GM12878 (cell line): Measurements from ENCODE around the gene ADAMTSL1. TPM values are rescaled to one million over a fixed set of nuclear protein-coding genes. Genes with fewer than 3 reads are reported as not detected.

Experiments used
- ATAC-seq: fragments of 200-7000 bp; cut with Tn5 transposase; 3 replicates; pipeline ENCODE4 v1.9.1; 2020; ENCODE audit warnings: mild to moderate bottlenecking, moderate library complexity
- BruUV-seq: library from RNA; stranded (reverse); fragments of 400-500 nt; replicated peaks from 2 replicates; lab custom pipeline; 2021; lab: Mats Ljungman, UMichigan
- CTCF ChIA-PET: fragments of 300-600 bp; sonication (Branson Sonifier 250); formaldehyde crosslinking; extraction: SDS; loops from one replicate; lab custom pipeline; 2021; ENCODE audit warnings: inconsistent platforms; lab: Yijun Ruan, JAX
- POLR2A ChIA-PET: fragments of 350-600 bp; formaldehyde crosslinking; extraction: SDS; loops from one replicate; lab custom pipeline; 2021; ENCODE audit warnings: inconsistent platforms; lab: Charles Lee
- RAD21 ChIA-PET: fragments of 300-600 bp; sonication (Branson Sonifier 250); formaldehyde crosslinking; loops from one replicate; lab custom pipeline; 2023; ENCODE audit warnings: antibody characterized with exemption; ENCODE audit not compliant: unreplicated experiment; lab: Charles Lee
- SMC1A ChIA-PET: fragments of 300-600 bp; sonication (Branson Sonifier 250); formaldehyde crosslinking; loops from one replicate; lab custom pipeline; 2023; ENCODE audit not compliant: unreplicated experiment, uncharacterized antibody; lab: Charles Lee
- DNase-seq: peaks from one replicate; pipeline ENCODE4 v3.0.0-alpha.2; 2011; ENCODE audit warnings: low read depth, low spot score
- FAIRE-seq: peaks from 3 replicates; lab custom pipeline; 2011; peaks lifted over from hg19 to GRCh38; lab: Jason Lieb, UNC
- H2AFZ ChIP-seq: 2 replicates; pipeline ENCODE4 v1.6.0; 2011; ENCODE audit warnings: low read depth, low read length, control low read depth; ENCODE audit not compliant: control insufficient read depth
- H3K27ac ChIP-seq: 2 replicates; pipeline ENCODE4 v1.5.1; 2011; ENCODE audit warnings: control low read depth; ENCODE audit not compliant: control insufficient read depth, insufficient read depth
- H3K27me3 ChIP-seq, 2 experiments: replicated peaks in 1 of 2; 2 replicates each; pipeline versions ENCODE4 v1.6.0 to v1.6.1; 2011; ENCODE audit warnings: low read length in 1 of 2; ENCODE audit not compliant: control insufficient read depth in 2 of 2, insufficient read depth in 2 of 2
- H3K36me3 ChIP-seq, 2 experiments: 2 replicates each; pipeline ENCODE4 v1.5.1; 2011; ENCODE audit warnings: low read length in 1 of 2; ENCODE audit not compliant: control insufficient read depth in 2 of 2, insufficient read depth in 2 of 2
- H3K4me1 ChIP-seq: 2 replicates; pipeline ENCODE4 v1.6.1; 2011; ENCODE audit warnings: mild to moderate bottlenecking, low read length, moderate library complexity, mixed read lengths; ENCODE audit not compliant: control insufficient read depth, insufficient read depth
- H3K4me2 ChIP-seq: 2 replicates; pipeline ENCODE4 v1.6.0; 2011; ENCODE audit warnings: control low read depth; ENCODE audit not compliant: control insufficient read depth, insufficient read depth
- H3K4me3 ChIP-seq: fragments of 200-600 bp; sonication (generic); 2 replicates; pipeline ENCODE4 v1.5.1; 2016
- H3K79me2 ChIP-seq: 2 replicates; pipeline ENCODE4 v1.6.0; 2011; ENCODE audit warnings: low read length; ENCODE audit not compliant: control insufficient read depth, insufficient read depth
- H3K9ac ChIP-seq: 2 replicates; pipeline ENCODE4 v1.8.0; 2011; ENCODE audit warnings: low read length, control low read depth, mixed read lengths; ENCODE audit not compliant: control insufficient read depth, insufficient read depth
- H3K9me3 ChIP-seq: replicated peaks from 3 replicates; pipeline ENCODE4 v1.5.1; 2011; ENCODE audit warnings: mild to moderate bottlenecking, low read length; ENCODE audit not compliant: control insufficient read depth, insufficient read depth
- H4K20me1 ChIP-seq: 2 replicates; pipeline ENCODE4 v1.6.0; 2011; ENCODE audit not compliant: control insufficient read depth, insufficient read depth
- HDGF ChIP-seq: fragments of 450-650 bp; IDR thresholded peaks from 2 replicates; pipeline ENCODE4 v1.6.1; 2016; ENCODE audit warnings: antibody characterized with exemption
- KLF5 ChIP-seq: fragments of 450-650 bp; IDR thresholded peaks from 2 replicates; pipeline ENCODE4 v1.6.1; 2014; ENCODE audit warnings: mild to moderate bottlenecking; ENCODE audit not compliant: partially characterized antibody
- MEF2A ChIP-seq: IDR thresholded peaks from 2 replicates; pipeline ENCODE4 v1.6.1; 2011; ENCODE audit warnings: low read depth, mild to moderate bottlenecking, low read length, moderate library complexity; ENCODE audit not compliant: insufficient read depth
- MTA2 ChIP-seq: fragments of 450-650 bp; IDR thresholded peaks from 2 replicates; pipeline ENCODE4 v1.6.1; 2016; ENCODE audit warnings: low read depth, mild to moderate bottlenecking, moderate library complexity
- MYB ChIP-seq: fragments of 150-350 bp; IDR thresholded peaks from 2 replicates; pipeline ENCODE4 v1.6.1; 2014; ENCODE audit warnings: mild to moderate bottlenecking, low read depth, low read length, borderline replicate concordance
- NR2F1 ChIP-seq: fragments of 450-650 bp; conservative IDR thresholded peaks from 2 replicates; pipeline ENCODE4 v1.6.1; 2017; ENCODE audit warnings: mild to moderate bottlenecking
- SREBF1 ChIP-seq: IDR thresholded peaks from 2 replicates; pipeline ENCODE4 v1.6.1; 2012; ENCODE audit warnings: mild to moderate bottlenecking, low read length
- STAT3 ChIP-seq: IDR thresholded peaks from 2 replicates; pipeline ENCODE4 v1.6.1; 2011; ENCODE audit warnings: low read depth, low read length, improper control_type of control experiment
- SUPT20H ChIP-seq: IDR thresholded peaks from 2 replicates; pipeline ENCODE4 v1.6.1; 2011; ENCODE audit warnings: low read depth, mild to moderate bottlenecking, low read length, moderate library complexity, borderline replicate concordance; ENCODE audit not compliant: control insufficient read depth
- USF2 ChIP-seq: IDR thresholded peaks from 2 replicates; pipeline ENCODE4 v1.6.1; 2011; ENCODE audit warnings: low read depth, low read length, improper control_type of control experiment, borderline replicate concordance
- WGBS: methylation state at CpG from one replicate; pipeline ENCODE4 v1.1.6; 2016; ENCODE audit warnings: low lambda C conversion rate; ENCODE audit not compliant: insufficient replicate concordance, insufficient coverage; ENCODE audit errors: missing lambda C conversion rate; 5-methylcytosine and 5-hydroxymethylcytosine counted together
- in situ Hi-C: fragments of 300-500 bp; cut with MboI; formaldehyde crosslinking; loops from 9 replicates; pipeline ENCODE4 v1.14.3; 2018; ENCODE audit warnings: mixed read lengths
- intact Hi-C: fragments of 100-400 bp; cut with micrococcal nuclease; formaldehyde crosslinking; loops from one replicate; pipeline ENCODE4 v1.14.2; 2022; ENCODE audit not compliant: unreplicated experiment
- polyA plus RNA-seq, 11 experiments: library from polyadenylated mRNA; depleted of rRNA in 4 of 11; unstranded in 6 of 11; stranded (reverse) in 5 of 11; fragments of >200 nt; fragmentation: Nextera tagmentation in 4 of 11; fragmentation: Illumina TruSeq in 1 of 11; extraction: Ambion mirVana in 4 of 11; extraction: Trizol in 1 of 11; gene quantifications; 1 replicate in 1 of 11; 2 replicates in 10 of 11; pipeline versions ENCODE4 v1.2.1 to v1.2.3, GENCODE V29; 2011 to 2016; ENCODE audit warnings: inconsistent platforms in 2 of 11, missing spikeins in 2 of 11, low read depth in 1 of 11
- total RNA-seq, 4 experiments: library from RNA; depleted of rRNA in 3 of 4; stranded (reverse); fragments of >200 nt in 3 of 4; fragmentation: Illumina TruSeq in 1 of 4; extraction: Trizol in 1 of 4; gene quantifications; 2 replicates each; pipeline versions ENCODE4 v1.2.1 to v1.2.3, GENCODE V29; 2013 to 2021
- TF ChIP-seq, protein P1 (sequence below): fragments of 450-650 bp; formaldehyde crosslinking; IDR thresholded peaks from 2 replicates; pipeline ENCODE4 v1.4.0; 2022; ENCODE audit warnings: mild to moderate bottlenecking, moderate library complexity

The ADAMTSL1 gene
- total and polyA plus RNA-seq, 10 of the 15 experiments (the other 5 are each of a cell fraction or from before 2014, with no cell fraction given), result 0.01 to 0.10 (median 0.07) TPM; not detected in 6

GRCh38 chr9:18516965-18517364 lies 43.0 kb downstream of the ADAMTSL1 start:
- in situ Hi-C loops, result no loop called here

More at GRCh38 chr9:18516965-18517364, 43.0 kb downstream of the ADAMTSL1 start:
- ChIA-PET POLR2A (no interaction called here), CTCF (no interaction called here), SMC1A (no interaction called here), RAD21 (no interaction called here)
- intact Hi-C loops, result no loop called here
- Histone ChIP-seq H3K36me3 (no peaks in the 10 kb centered on the region), H2AFZ (no peak overlapping the region), H3K27ac (no peak overlapping the region), H3K79me2 (no peaks in the 10 kb centered on the region), H3K9me3 (no peaks in the 10 kb centered on the region), H4K20me1 (no peaks in the 10 kb centered on the region), H3K9ac (no peak overlapping the region), H3K4me3 (no peak overlapping the region), H3K27me3 (no peaks in the 10 kb centered on the region), H3K4me2 (no peak overlapping the region), H3K4me1 (no peaks in the 10 kb centered on the region)
- WGBS, result 47% methylated on average over 2 of the region's 2 CpGs
- FAIRE-seq (no peak), DNase-seq (no peak), ATAC-seq (no peak)
- no TSS peak for BruUV-seq
- no peak for TF ChIP-seq KLF5
- no peak for TF ChIP-seq SUPT20H
- TF ChIP-seq USF2, result no peak
- TF ChIP-seq, protein P1, sequence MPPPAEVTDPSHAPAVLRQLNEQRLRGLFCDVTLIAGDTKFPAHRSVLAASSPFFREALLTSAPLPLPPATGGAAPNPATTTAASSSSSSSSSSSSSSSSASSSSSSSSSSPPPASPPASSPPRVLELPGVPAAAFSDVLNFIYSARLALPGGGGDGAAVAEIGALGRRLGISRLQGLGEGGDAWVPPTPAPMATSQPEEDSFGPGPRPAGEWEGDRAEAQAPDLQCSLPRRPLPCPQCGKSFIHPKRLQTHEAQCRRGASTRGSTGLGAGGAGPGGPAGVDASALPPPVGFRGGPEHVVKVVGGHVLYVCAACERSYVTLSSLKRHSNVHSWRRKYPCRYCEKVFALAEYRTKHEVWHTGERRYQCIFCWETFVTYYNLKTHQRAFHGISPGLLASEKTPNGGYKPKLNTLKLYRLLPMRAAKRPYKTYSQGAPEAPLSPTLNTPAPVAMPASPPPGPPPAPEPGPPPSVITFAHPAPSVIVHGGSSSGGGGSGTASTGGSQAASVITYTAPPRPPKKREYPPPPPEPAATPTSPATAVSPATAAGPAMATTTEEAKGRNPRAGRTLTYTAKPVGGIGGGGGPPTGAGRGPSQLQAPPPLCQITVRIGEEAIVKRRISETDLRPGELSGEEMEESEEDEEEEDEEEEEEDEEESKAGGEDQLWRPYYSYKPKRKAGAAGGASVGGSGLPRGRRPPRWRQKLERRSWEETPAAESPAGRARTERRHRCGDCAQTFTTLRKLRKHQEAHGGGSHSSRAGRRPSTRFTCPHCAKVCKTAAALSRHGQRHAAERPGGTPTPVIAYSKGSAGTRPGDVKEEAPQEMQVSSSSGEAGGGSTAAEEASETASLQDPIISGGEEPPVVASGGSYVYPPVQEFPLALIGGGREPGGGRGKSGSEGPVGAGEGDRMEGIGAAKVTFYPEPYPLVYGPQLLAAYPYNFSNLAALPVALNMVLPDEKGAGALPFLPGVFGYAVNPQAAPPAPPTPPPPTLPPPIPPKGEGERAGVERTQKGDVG, result no peak
- TF ChIP-seq HDGF, result no peak
- TF ChIP-seq STAT3, result no peak
- TF ChIP-seq NR2F1, result no peak
- no peak for TF ChIP-seq MEF2A
- TF ChIP-seq SREBF1, result no peak
- no peak for TF ChIP-seq MTA2
- TF ChIP-seq MYB, result no peak
